Tibial nerve (tissue), 3 donors: ENCODE measurements around the gene USHBP1.

Source experiments
- CTCF ChIP-seq, 5 experiments: fragments of 200-600 bp in 3 of 5; fragments of 450-650 bp in 2 of 5; sonication (generic) in 3 of 5; IDR thresholded peaks; one replicate each; pipeline ENCODE4 v1.5.1; 2016 to 2019; ENCODE audit warnings: antibody characterized with exemption in 5 of 5, mild to moderate bottlenecking in 3 of 5, moderate library complexity in 2 of 5
- POLR2A ChIP-seq, 2 donors: fragments of 450-650 bp; IDR thresholded peaks; one replicate each; pipeline ENCODE4 v1.6.1; 2017; ENCODE audit warnings: antibody characterized with exemption in 2 of 2, mild to moderate bottlenecking in 2 of 2, moderate library complexity in 2 of 2

GRCh38 chr19:17254636-17255035 is 9.9 kb downstream of the USHBP1 start:
- TF ChIP-seq CTCF (IDR thresholded peaks at IDR 0.05), result no peak
- no peak for TF ChIP-seq POLR2A (IDR thresholded peaks at IDR 0.05)
